ENCODE data around the gene PPP1R17. TPM values are rescaled to one million over a fixed set of nuclear protein-coding genes. Genes with fewer than 3 reads are reported as not detected.

The PPP1R17 gene
- total RNA-seq, 1 experiment from 2014 or later: not detected

GRCh38 chr7:31724696-31725095 lies 37.7 kb downstream of the PPP1R17 start:
- H3K9me3 ChIP-seq (replicated peaks): 0 out of 2 replicates have a peak, but pooled peaks cover 2% of the 10 kb centered on the region
- no peaks in the 10 kb centered on the region for H3K36me3 ChIP-seq
- no peaks in the 10 kb centered on the region for H3K27me3 ChIP-seq (replicated peaks)
- no peak overlapping the region for H3K27ac ChIP-seq
- H3K4me1 ChIP-seq (replicated peaks): no peaks in the 10 kb centered on the region
- no peak for DNase-seq (ENCODE audit: low read depth in 1 of 2, low spot score in 2 of 2)
- no peak overlapping the region for H3K4me3 ChIP-seq

GRCh38 chr7:31729195-31729804 lies 42.3 kb downstream of the PPP1R17 start:
- H3K36me3 ChIP-seq: no peaks in the 10 kb centered on the region
- 0 out of 2 replicates have a peak, but pooled peaks cover 2% of the 10 kb centered on the region for H3K9me3 ChIP-seq (replicated peaks)
- no peaks in the 10 kb centered on the region for H3K27me3 ChIP-seq (replicated peaks)
- H3K4me3 ChIP-seq: no peak overlapping the region
- H3K4me1 ChIP-seq (replicated peaks): no peaks in the 10 kb centered on the region
- H3K27ac ChIP-seq: no peak overlapping the region
- no peak for DNase-seq (ENCODE audit: low read depth in 1 of 2, low spot score in 2 of 2)

DNA sequence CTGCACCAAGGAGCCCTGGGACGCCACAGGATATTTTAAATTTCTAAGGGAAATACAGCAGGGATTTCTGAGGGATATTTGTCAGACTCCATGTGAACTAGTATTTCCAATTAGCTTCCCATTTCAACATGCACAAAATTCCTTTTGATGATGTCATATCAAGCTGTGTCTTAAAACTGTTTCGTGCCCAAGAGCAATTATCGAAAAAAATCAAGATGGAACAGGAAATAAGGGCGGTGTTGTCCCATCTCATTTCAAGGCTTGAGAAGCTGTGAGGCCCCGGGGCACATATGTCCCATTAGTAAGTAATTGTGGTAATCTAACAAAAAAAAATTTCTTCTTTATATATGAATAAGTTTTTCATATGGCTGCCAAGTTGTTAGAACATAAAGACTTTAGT lies 47.4 kb downstream of the PPP1R17 start:
- no peak for DNase-seq (ENCODE audit: low read depth in 1 of 2, low spot score in 2 of 2)
- no peaks in the 10 kb centered on the region for H3K36me3 ChIP-seq
- H3K9me3 ChIP-seq (replicated peaks): no peaks in the 10 kb centered on the region
- H3K4me3 ChIP-seq: no peak overlapping the region
- H3K27me3 ChIP-seq (replicated peaks): no peaks in the 10 kb centered on the region
- no peak overlapping the region for H3K27ac ChIP-seq
- H3K4me1 ChIP-seq (replicated peaks): no peaks in the 10 kb centered on the region

GRCh38 chr7:31735991-31736982 lies 49.3 kb downstream of the PPP1R17 start:
- DNase-seq (ENCODE audit: low read depth in 1 of 2, low spot score in 2 of 2): peak; percentile 15 to 45
- Histone ChIP-seq H3K4me1 (replicated peaks) (no peaks in the 10 kb centered on the region), H3K9me3 (replicated peaks) (no peaks in the 10 kb centered on the region), H3K36me3 (no peaks in the 10 kb centered on the region), H3K27ac (no peak overlapping the region), H3K4me3 (no peak overlapping the region), H3K27me3 (replicated peaks) (no peaks in the 10 kb centered on the region)

GRCh38 chr7:31741852-31742251 lies 54.8 kb downstream of the PPP1R17 start:
- no peak for DNase-seq (ENCODE audit: low read depth in 1 of 2, low spot score in 2 of 2)
- no peak overlapping the region for H3K27ac ChIP-seq
- H3K36me3 ChIP-seq: no peaks in the 10 kb centered on the region
- no peaks in the 10 kb centered on the region for H3K9me3 ChIP-seq (replicated peaks)
- no peaks in the 10 kb centered on the region for H3K4me1 ChIP-seq (replicated peaks)
- no peak overlapping the region for H3K4me3 ChIP-seq
- no peaks in the 10 kb centered on the region for H3K27me3 ChIP-seq (replicated peaks)

DNA sequence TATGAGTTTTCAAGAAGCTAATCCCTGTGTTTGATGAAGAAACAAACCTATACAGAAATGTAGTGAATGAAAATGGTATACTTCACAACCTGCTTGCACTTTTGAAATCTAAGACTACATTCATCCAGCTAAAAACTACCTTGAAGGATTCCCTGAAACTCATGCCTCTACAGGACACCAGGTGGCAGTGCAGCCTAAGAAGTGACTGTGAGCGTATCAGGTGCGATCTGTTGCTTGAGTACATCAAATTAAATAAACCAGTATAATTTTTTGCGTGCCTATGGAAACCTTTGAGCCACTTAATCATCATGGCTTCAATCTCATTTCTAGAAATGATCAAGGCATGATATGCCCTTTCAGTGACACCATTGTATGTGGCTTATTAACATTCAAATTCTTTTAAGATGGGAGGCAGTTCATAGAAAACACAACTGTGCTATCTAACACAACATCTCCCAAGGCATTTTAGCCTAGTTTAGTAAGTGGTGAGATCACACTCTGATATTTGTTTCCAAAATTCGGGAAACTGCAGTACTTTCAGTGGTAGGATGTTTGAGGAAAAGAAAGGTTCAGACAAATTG lies 57.4 kb downstream of the PPP1R17 start:
- no peak overlapping the region for H3K4me3 ChIP-seq
- no peaks in the 10 kb centered on the region for H3K27me3 ChIP-seq (replicated peaks)
- H3K9me3 ChIP-seq (replicated peaks): no peaks in the 10 kb centered on the region
- DNase-seq (ENCODE audit: low read depth in 1 of 2, low spot score in 2 of 2): peak in 1 of 2 experiments; percentile 30
- no peaks in the 10 kb centered on the region for H3K36me3 ChIP-seq
- H3K27ac ChIP-seq: no peak overlapping the region
- H3K4me1 ChIP-seq (replicated peaks): no peaks in the 10 kb centered on the region

DNA sequence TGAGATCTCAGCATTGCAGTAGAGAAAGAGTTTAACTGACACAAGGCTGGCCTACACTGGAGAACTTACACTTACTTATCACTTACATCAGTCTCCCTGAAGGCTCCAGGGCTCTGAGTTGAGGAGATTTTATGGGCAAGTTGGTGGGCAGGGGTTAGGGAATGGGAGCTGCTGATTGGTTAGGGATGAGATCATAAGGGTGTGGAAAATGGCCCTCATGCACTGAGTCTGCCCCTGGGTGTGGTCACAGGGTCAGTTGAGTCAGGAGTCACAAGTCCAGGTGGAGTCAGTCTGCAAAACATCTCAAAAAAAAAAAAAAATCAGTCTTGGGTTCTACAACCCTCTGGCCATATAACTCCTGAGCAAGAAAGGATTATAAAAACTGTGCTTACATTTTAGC lies 60.5 kb downstream of the PPP1R17 start:
- no peak overlapping the region for H3K4me3 ChIP-seq
- H3K36me3 ChIP-seq: no peaks in the 10 kb centered on the region
- no peak overlapping the region for H3K27ac ChIP-seq
- H3K9me3 ChIP-seq (replicated peaks): no peaks in the 10 kb centered on the region
- H3K27me3 ChIP-seq (replicated peaks): 0 out of 2 replicates have a peak, but pooled peaks cover 3% of the 10 kb centered on the region
- no peaks in the 10 kb centered on the region for H3K4me1 ChIP-seq (replicated peaks)
- DNase-seq (ENCODE audit: low read depth in 1 of 2, low spot score in 2 of 2): no peak

GRCh38 chr7:31748084-31748483 lies 61.1 kb downstream of the PPP1R17 start:
- Histone ChIP-seq H3K27me3 (replicated peaks) (0 out of 2 replicates have a peak, but pooled peaks cover 3% of the 10 kb centered on the region), H3K27ac (no peak overlapping the region), H3K4me3 (no peak overlapping the region), H3K4me1 (replicated peaks) (no peaks in the 10 kb centered on the region), H3K36me3 (no peaks in the 10 kb centered on the region), H3K9me3 (replicated peaks) (no peaks in the 10 kb centered on the region)
- DNase-seq (ENCODE audit: low read depth in 1 of 2, low spot score in 2 of 2): no peak

DNA sequence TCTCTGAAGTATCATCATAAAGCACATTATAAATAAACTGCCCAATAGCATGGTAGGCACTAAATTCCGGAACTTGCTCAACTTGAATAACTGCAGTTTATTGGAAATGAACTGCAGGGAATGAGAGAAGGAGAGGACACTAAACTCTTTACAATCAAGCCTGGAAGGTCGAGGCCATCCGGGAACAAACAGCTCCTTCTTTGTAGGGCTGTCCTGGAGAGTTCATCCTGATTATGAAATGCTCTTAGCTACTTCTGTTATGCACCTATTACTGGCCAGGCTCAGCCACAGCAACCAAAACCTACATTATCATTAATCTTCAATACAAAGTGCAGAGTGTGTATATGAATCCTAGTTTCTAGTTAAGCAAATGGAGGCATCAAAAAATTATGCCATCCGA lies 64.7 kb downstream of the PPP1R17 start:
- DNase-seq (ENCODE audit: low read depth in 1 of 2, low spot score in 2 of 2): no peak
- H3K4me1 ChIP-seq (replicated peaks): no peaks in the 10 kb centered on the region
- 0 out of 2 replicates have a peak, but pooled peaks cover 3% of the 10 kb centered on the region for H3K27me3 ChIP-seq (replicated peaks)
- no peaks in the 10 kb centered on the region for H3K36me3 ChIP-seq
- no peak overlapping the region for H3K4me3 ChIP-seq
- no peak overlapping the region for H3K27ac ChIP-seq
- no peaks in the 10 kb centered on the region for H3K9me3 ChIP-seq (replicated peaks)

Other genes with a start within 250 kb of the PPP1R17 start
- gene ITPRID1, start 173.1 kb upstream of the PPP1R17 start, total RNA-seq (2014; rRNA removed; shearing (Covaris generic)): not detected in 2 replicates